Fibroblast of the aortic adventitia (primary cell): ENCODE measurements around the gene SORT1. TPM values are rescaled to one million over a fixed set of nuclear protein-coding genes. Genes with fewer than 3 reads are reported as not detected.
A peak's percentile ranks its signal among the peaks of the same experiment; 100 is the strongest.

Experiments
- DNase-seq: peaks from one replicate; pipeline ENCODE4 v3.0.0-alpha.2; 2010; ENCODE audit warnings: low read depth
- H3K4me3 ChIP-seq: 2 replicates; pipeline ENCODE4 v1.5.1; 2011; ENCODE audit warnings: low read depth, mild to moderate bottlenecking, control low read depth, low read length, moderate library complexity
- total RNA-seq: library from RNA; depleted of rRNA; stranded (reverse); fragments of >200 nt; gene quantifications from 2 replicates; pipeline ENCODE4 v1.2.3, GENCODE V29; 2012; ENCODE audit warnings: low replicate concordance
- TF ChIP-seq, protein P1 (sequence below): IDR thresholded peaks from 2 replicates; pipeline ENCODE4 v1.5.1; 2011; ENCODE audit warnings: mild to moderate bottlenecking, low read length, control low read depth, inconsistent platforms; ENCODE audit not compliant: insufficient read depth

Gene SORT1
- total RNA-seq, 1 donor: 4.5 TPM

DNA sequence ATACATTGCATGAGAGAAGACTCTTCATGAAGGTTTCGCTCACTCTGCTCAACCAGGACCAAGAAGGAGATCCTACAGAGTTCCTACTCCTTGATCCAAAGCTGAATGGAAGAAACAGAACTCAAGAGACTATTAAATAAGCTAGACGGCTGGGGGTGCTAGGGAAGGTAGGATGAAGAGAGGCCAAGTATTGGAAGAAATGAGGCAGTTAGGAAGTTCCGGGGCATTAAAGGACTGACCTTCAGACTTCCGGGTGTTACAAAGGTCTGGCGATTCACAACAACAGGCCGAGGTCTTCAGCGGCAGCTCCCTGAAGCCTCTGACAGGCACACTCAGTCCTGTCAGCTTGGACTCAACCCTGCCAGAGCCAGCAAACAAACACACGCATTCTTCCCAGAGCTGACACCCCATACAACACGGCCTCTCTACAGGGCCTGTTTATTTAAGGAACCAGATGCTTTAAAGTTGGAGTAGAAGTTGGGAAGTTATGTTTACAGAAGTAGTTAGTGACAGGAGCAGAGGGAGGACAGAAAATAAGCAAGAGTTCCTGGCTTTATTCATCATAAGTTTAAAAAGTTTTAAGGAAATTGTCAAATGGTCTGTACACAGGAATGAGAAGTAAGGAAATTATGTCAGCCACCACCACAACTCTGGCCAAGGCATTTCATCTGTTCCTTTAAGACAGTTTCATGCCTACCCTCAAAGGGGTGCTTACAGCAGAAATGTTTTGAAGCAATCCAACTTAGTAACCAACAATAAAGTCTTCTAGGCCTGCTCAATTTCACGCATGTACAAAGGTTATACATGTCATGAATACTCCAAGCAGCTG lies 4.7 kb downstream of the SORT1 start:
- no peak for DNase-seq
- TF ChIP-seq, protein P1, sequence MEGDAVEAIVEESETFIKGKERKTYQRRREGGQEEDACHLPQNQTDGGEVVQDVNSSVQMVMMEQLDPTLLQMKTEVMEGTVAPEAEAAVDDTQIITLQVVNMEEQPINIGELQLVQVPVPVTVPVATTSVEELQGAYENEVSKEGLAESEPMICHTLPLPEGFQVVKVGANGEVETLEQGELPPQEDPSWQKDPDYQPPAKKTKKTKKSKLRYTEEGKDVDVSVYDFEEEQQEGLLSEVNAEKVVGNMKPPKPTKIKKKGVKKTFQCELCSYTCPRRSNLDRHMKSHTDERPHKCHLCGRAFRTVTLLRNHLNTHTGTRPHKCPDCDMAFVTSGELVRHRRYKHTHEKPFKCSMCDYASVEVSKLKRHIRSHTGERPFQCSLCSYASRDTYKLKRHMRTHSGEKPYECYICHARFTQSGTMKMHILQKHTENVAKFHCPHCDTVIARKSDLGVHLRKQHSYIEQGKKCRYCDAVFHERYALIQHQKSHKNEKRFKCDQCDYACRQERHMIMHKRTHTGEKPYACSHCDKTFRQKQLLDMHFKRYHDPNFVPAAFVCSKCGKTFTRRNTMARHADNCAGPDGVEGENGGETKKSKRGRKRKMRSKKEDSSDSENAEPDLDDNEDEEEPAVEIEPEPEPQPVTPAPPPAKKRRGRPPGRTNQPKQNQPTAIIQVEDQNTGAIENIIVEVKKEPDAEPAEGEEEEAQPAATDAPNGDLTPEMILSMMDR: no peak

GRCh38 chr1:109392037-109392787 lies 5.5 kb downstream of the SORT1 start:
- no peak for DNase-seq
- H3K4me3 ChIP-seq: no peak overlapping the region
- TF ChIP-seq, protein P1: no peak

More for the DNA sequence above, 4.7 kb downstream of the SORT1 start:
- no peak overlapping the region for H3K4me3 ChIP-seq

GRCh38 chr1:109391626-109392025 lies 6.1 kb downstream of the SORT1 start:
- DNase-seq: no peak
- no peak overlapping the region for H3K4me3 ChIP-seq
- TF ChIP-seq, protein P1: no peak

- peak; percentile 61 for DNase-seq
- TF ChIP-seq, protein P1: no peak
- no peak overlapping the region for H3K4me3 ChIP-seq
Measured at GRCh38 chr1:109391157-109391556, 6.6 kb downstream of the SORT1 start.

DNA sequence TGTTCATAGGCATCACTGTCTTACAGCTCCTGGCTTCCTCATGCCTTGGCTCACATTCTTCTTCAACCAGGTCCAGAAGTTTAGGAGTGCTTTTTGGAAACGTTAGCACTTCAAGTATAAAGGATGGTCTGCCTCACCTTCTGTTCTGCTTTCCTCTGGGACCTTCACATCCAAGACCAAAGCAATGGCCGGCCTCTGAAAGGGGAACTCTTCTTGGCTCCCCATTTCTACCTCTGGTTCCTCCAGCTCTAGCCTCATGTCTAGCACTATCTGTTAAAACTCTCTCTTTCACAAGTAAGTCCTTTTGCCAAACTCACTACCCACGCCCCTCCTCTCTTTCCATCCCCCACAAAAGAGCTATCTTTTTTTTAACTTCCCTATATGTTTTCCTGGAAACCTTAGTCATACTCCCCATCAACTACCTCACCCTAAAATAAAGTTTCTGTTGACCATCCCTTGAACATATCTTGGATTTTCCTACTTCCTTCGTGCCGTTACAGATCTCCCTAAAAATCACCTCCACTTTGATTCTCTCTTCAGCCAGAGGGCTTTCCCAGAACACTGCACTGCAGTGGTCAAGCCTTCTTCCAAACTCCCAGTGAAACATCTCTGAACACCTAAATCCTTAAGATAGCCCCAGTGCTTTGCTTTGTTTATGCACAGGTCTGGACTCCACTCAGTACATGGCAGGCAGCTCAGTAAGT lies 7.9 kb downstream of the SORT1 start:
- H3K4me3 ChIP-seq: no peak overlapping the region
- no peak for DNase-seq
- TF ChIP-seq, protein P1: no peak

DNA sequence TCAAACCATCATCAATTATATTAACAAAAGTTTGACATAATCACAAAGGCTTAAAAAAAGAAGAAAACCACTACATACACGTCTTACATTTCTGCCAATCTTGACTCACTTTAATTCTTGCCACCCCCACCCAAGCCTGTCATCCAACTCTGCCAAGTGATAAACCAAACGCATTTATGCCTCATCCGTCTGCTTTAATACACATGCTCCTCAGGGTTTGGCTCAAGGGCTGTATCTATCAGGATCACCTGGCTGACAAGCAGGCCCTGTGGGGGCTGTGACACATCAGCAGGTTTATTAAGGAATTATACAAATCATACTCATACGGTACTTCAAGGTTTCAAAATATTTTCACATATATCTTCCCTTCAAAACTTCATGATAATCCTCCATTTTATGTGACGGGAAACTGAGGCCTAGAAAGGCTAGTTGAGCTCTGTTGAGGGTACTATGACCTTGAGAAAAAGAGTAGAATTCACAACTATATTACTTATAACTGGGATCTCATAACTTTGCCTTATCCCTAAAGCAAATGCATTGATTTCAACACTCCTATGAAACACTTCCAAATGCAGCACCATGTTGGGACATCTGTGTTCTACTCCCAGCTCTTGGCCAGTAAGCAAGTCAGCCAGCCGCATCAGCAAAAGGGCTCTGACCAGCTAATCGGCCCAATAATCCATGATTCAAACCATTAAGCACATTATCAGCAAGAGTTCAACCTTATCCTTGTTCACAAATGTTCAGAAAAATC lies 8.7 kb downstream of the SORT1 start:
- TF ChIP-seq, protein P1: no peak
- no peak overlapping the region for H3K4me3 ChIP-seq
- peak; percentile 35 for DNase-seq
